HEK293 (cell line): ENCODE results near the gene FCHO1.

Experiments used
- EGR2 ChIP-seq: fragments of 450-650 bp; formaldehyde crosslinking; IDR thresholded peaks from 2 replicates; pipeline ENCODE4 v1.5.1; 2016; ENCODE audit warnings: low read depth, missing biosample characterization, missing genetic modification characterization
- ZEB2 ChIP-seq: fragments of 450-650 bp; formaldehyde crosslinking; IDR thresholded peaks from 2 replicates; pipeline ENCODE4 v1.5.1; 2016; ENCODE audit warnings: missing biosample characterization, missing genetic modification characterization
- ZNF10 ChIP-seq: fragments of 450-650 bp; formaldehyde crosslinking; IDR thresholded peaks from 2 replicates; pipeline ENCODE4 v1.5.1; 2017; ENCODE audit warnings: missing biosample characterization, missing genetic modification characterization
- ZNF350 ChIP-seq: fragments of 450-650 bp; formaldehyde crosslinking; IDR thresholded peaks from 2 replicates; pipeline ENCODE4 v1.5.0; 2017; ENCODE audit warnings: missing biosample characterization, mild to moderate bottlenecking, missing genetic modification characterization
- ZNF561 ChIP-seq: fragments of 450-650 bp; IDR thresholded peaks from 2 replicates; pipeline ENCODE4 v1.5.1; 2018; ENCODE audit warnings: missing biosample characterization, missing genetic modification characterization, borderline replicate concordance
- ZNF670 ChIP-seq: fragments of 450-650 bp; formaldehyde crosslinking; IDR thresholded peaks from 2 replicates; pipeline ENCODE4 v1.5.1; 2016; ENCODE audit warnings: missing biosample characterization, missing genetic modification characterization, low read depth
- ZNF776 ChIP-seq: fragments of 450-650 bp; formaldehyde crosslinking; IDR thresholded peaks from 2 replicates; pipeline ENCODE4 v1.5.0; 2017; ENCODE audit warnings: missing biosample characterization, missing genetic modification characterization, borderline replicate concordance
- TF ChIP-seq, protein P1 (sequence below): IDR thresholded peaks from 2 replicates; pipeline ENCODE4 v1.6.1; 2011; ENCODE audit warnings: mild to moderate bottlenecking, low read depth, low read length, borderline replicate concordance
- TF ChIP-seq, protein P2 (sequence below): fragments of 450-650 bp; IDR thresholded peaks from 2 replicates; pipeline ENCODE4 v1.5.1; 2018; ENCODE audit warnings: missing biosample characterization, missing genetic modification characterization
- TF ChIP-seq, protein P3 (sequence below): fragments of 450-650 bp; formaldehyde crosslinking; IDR thresholded peaks from 2 replicates; pipeline ENCODE4 v1.5.1; 2016; ENCODE audit warnings: missing biosample characterization, missing genetic modification characterization

DNA sequence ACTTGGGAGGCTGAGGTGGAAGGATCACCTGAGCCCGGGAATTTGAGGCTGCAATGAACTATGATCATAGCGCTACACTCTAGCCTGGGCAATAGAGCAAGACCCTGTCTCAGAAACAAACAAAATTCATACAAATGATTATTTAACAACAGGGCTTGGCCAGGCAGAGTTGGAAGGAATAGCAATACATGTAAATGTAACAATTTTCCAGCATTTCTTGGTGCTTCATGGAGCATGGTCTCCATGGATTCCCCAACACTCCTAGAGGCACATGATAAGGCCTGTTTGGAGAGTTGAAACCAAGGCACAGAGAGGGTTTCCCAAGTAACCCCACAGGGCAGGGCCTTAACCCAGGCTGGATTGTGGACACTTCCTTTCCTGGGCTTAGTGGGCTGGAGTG lies 59.8 kb downstream of the FCHO1 start:
- TF ChIP-seq EGR2 (tag by site-specific recombination) (no peak), ZNF670 (tag by site-specific recombination) (no peak), ZNF776 (tag by site-specific recombination) (no peak), ZNF561 (tag by site-specific recombination) (no peak), ZEB2 (tag by site-specific recombination) (no peak), ZNF10 (tag by site-specific recombination) (no peak), ZNF350 (no peak)
- TF ChIP-seq, protein P1, sequence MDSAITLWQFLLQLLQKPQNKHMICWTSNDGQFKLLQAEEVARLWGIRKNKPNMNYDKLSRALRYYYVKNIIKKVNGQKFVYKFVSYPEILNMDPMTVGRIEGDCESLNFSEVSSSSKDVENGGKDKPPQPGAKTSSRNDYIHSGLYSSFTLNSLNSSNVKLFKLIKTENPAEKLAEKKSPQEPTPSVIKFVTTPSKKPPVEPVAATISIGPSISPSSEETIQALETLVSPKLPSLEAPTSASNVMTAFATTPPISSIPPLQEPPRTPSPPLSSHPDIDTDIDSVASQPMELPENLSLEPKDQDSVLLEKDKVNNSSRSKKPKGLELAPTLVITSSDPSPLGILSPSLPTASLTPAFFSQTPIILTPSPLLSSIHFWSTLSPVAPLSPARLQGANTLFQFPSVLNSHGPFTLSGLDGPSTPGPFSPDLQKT, result no peak
- TF ChIP-seq, protein P2, sequence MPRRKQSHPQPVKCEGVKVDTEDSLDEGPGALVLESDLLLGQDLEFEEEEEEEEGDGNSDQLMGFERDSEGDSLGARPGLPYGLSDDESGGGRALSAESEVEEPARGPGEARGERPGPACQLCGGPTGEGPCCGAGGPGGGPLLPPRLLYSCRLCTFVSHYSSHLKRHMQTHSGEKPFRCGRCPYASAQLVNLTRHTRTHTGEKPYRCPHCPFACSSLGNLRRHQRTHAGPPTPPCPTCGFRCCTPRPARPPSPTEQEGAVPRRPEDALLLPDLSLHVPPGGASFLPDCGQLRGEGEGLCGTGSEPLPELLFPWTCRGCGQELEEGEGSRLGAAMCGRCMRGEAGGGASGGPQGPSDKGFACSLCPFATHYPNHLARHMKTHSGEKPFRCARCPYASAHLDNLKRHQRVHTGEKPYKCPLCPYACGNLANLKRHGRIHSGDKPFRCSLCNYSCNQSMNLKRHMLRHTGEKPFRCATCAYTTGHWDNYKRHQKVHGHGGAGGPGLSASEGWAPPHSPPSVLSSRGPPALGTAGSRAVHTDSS (tag by site-specific recombination), result no peak
- TF ChIP-seq, protein P3, sequence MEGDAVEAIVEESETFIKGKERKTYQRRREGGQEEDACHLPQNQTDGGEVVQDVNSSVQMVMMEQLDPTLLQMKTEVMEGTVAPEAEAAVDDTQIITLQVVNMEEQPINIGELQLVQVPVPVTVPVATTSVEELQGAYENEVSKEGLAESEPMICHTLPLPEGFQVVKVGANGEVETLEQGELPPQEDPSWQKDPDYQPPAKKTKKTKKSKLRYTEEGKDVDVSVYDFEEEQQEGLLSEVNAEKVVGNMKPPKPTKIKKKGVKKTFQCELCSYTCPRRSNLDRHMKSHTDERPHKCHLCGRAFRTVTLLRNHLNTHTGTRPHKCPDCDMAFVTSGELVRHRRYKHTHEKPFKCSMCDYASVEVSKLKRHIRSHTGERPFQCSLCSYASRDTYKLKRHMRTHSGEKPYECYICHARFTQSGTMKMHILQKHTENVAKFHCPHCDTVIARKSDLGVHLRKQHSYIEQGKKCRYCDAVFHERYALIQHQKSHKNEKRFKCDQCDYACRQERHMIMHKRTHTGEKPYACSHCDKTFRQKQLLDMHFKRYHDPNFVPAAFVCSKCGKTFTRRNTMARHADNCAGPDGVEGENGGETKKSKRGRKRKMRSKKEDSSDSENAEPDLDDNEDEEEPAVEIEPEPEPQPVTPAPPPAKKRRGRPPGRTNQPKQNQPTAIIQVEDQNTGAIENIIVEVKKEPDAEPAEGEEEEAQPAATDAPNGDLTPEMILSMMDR (tag by site-specific recombination), result no peak
